UCSD-AML1 (cell line): Measurements from ENCODE around the gene PSMD9.
"Not testable (repeated sequence)": the region's sequence is repeated elsewhere in the genome, so short reads cannot be mapped to it uniquely, and the experiment has no call there.

Experiments used
- DNase-seq: peaks from one replicate; lab custom pipeline; 2025; ENCODE audit not compliant: unreplicated experiment; lab: John Stamatoyannopoulos, UW

Gene PSMD9

GRCh38 chr12:121888478-121889273 is at the start of gene PSMD9:
Gene PSMD9, plus strand, starts transcription at chr12:121888790. Its CDS starts 67 bp downstream, at chr12:121888857.
- DNase-seq, result peak; percentile 99

GRCh38 chr12:121839106-121839992 is 49.2 kb upstream of the PSMD9 start:
- DNase-seq, result peak; percentile 99

DNA sequence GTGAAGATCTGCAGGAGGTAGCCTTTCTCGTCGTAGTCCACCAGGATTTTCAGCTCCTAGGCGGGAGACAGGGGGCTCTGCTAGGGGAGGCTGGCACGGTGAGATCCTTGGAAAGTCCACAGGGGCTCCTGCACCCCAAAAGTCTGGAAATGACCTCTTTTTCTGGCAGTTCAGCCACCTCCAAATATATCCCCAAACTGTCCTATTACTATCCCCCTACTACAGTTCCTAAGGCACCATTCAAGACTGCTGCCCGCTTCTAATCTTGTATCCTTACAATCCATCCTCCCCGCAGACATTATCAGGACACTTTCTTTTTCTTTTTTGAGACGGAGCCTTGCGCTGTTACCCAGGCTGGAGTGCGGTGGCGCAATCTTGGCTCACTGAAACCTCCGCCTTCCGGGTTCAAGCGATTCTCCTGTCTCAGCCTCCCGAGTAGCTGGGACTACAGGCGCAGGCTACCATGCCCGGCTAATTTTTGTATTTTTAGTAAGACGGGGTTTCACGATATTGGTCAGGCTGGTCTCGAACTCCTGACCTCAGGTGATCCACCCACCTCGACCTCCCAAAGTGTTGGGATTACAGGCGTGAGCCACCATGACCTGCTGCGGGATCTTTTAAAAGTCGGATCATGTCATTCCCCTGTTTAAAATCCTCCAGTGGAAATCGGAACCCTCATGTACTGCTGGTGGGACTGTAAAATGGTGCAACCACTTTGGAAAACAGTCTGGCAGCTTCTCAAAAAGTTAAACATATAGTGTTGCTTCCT is 48.4 kb upstream of the PSMD9 start:
- DNase-seq, result no peak

DNA sequence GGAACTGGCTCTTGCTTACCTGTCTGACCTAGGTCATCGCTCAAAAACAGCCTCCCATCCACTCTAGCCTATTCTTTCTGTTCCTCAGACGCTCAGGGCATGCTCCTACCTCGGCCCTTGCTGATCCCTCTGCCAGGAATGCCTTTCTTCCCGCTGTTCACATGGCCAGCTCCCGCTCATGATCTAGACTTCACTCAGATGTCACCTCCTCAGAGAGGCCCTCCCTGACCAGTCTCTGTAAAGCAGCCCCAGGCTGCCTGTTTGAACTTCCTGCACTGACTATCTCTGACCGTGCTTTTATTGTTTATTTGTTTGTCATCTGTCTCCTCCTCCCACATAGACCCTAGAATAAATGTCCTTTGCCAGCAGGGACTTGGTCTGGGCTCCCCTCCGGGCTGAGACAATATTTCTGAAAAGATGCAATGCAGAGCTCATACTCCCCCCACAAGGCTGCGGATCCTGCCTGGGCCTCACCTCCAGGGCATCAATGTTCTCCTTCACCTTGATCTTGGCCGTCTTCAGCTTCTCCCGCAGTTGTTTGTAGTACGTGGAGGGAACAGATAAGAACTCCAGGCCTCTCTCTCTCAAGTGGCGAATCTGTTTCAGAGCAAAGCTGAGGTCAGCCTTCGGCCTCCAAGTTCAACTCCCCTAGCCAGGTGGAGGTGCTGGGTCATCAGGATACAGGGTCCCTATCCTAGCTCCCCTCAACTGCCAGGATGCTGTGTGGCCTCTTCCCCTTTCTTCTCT is 45.2 kb upstream of the PSMD9 start:
- no peak for DNase-seq

DNA sequence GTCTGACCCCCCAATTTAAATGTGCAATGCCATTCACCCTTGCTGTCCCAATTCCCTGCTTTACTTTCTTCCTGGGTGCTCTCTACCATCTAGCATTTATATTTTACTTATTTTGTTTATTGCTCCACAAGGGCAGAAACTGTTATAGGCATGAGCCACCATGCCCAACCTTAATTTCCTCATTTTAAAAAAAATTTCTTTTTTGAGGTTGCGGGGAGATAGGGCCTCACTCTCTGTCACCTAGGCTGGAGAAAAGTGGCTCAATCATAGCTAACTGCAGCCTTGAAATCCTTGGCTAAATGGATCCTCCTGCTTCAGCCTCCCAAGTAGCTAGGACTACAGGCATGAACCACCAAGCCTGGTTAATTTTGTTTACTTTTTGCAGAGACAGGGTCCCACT is 42.9 kb upstream of the PSMD9 start:
- DNase-seq, result no peak

GRCh38 chr12:121849211-121849610 is 39.4 kb upstream of the PSMD9 start:
- DNase-seq, result no peak

DNA sequence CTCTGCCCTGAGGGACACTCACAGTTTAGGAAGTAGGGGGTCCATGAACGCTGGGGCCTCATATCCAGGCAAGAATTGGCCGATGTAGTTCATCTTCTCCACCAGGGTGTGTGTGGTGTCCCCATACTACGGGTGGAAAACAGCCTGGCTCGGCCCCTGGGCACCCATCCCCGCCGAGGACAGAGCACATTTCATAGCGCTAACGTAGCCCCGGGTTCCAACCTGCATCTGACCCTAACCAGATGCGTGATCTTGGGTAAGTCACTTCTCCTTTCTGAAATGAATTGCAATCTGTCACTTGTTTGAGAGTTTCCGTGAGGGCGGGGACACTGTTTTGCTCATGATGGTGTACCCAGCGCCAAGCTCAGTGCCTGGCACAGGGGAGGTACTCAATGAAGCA is 38.9 kb upstream of the PSMD9 start:
- no peak for DNase-seq

DNA sequence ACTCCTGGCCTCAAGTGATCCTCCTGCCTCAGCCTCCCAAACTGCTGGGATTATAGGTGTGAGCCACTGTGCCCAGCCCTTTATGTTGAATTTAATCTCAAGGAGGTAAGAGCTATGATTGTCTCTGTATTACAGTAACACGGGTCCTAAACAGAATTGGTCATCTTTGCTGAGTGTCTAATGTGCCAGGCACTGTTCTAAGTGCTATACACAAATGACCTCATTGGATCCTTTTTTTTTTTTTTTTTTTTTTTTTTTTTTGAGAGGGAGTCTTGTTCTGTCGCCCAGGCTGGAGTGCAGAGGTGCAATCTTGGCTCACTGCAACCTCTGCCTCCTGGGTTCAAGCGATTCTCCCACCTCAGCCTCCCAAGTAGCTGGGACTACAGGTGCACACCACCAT is 36.2 kb upstream of the PSMD9 start:
- not testable (repeated sequence) for DNase-seq

GRCh38 chr12:121857322-121858246 is 31.0 kb upstream of the PSMD9 start:
- DNase-seq, result no peak

DNA sequence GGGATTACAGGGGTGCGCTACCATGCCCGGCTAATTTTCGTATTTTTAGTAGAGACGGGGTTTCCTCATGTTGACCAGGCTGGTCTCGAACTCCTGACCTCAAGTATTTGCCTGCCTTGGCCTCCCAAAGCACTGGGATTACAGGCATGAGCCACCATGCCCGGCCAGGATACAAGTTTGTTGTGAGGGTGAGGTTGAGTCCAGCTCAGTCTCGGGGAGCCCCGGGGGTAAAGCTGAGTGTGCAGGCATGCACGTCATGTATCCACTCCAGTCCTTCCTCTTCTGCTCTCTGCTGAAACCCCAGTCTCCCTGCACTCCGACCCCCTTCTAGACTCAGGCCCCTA is 30.3 kb upstream of the PSMD9 start:
- DNase-seq, result no peak

- DNase-seq, result no peak
Measured at GRCh38 chr12:121858662-121859572, 29.7 kb upstream of the PSMD9 start, which contains the start of gene HPD. Gene HPD, minus strand, starts transcription at chr12:121858859. Its CDS starts 36 bp downstream, at chr12:121858823.

- no peak for DNase-seq
Measured at GRCh38 chr12:121860257-121860656, 28.3 kb upstream of the PSMD9 start.

- not testable (repeated sequence) for DNase-seq
Measured at GRCh38 chr12:121860699-121861098, 27.9 kb upstream of the PSMD9 start.

DNA sequence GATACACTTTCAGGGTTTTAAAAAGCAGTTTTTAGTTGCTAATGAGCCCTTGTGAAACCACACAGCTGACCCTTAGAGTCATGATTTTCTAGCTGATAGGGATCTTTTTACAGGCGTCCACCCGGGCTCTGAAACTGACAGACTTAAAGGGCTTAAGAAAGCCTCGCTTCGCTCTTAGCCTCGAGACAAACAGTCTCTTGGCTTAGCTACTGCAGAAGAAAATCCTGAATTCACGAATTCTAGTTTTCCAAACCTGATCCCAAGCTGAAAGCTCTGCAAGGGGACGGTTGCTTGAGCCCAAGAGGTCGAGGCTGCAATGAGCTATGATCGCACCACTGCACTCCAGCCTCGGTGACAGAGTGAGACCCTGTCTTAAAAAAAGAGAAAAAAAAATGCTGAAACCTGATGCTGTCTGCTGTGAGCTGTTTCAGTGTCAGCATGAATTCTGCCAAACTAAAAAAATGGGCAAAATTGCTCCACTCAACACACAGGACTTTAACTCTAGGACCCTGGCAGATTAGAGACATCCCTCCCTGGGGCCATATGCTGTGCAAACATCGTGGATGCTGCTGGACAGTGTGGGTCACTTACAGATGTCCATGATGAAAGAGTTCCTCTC is 26.8 kb upstream of the PSMD9 start:
- DNase-seq, result no peak

DNA sequence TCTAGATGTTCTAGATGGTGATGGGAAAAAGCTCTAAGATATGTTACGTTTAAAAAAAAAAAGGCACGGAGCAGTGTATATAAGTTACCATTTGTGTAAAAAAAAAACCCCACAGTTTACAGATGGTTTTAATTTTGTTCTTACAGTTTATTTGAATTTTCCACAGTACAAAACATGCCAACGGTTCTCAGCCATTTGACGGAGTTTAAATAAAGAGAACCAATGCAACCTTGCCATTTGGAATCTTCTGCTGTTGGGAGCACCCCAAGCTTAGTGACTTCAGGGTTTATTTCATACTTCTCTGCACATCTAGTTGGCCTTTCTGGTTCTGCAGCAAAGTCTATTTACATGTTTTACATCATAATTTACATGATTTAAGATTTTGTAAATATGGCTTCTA is 22.3 kb upstream of the PSMD9 start:
- DNase-seq, result no peak

- not testable (repeated sequence) for DNase-seq
Measured at GRCh38 chr12:121869229-121869628, 19.4 kb upstream of the PSMD9 start.

DNA sequence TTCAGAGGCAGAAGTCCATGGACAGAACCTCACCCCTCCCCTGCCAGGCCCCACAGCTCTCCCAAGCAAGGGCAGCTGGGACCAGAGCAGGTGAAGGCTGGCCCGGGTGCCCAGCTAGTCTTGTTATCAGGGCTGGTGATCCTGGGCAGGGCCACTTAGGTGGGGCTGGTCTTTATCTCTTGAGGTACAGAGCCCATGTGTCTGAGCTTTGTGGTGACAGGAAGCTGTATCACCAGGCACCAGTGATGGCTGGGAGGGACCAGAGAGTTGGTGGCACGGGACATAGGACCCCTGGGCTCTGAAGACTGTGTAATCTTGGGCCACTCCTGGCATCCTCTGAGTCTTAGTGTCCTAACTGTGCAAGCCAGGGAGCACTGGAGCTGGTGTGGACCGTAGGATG is 17.1 kb upstream of the PSMD9 start:
- no peak for DNase-seq
